Thymus (tissue), 11 donors: ENCODE measurements around the gene LCP2. TPM values are rescaled to one million over a fixed set of nuclear protein-coding genes. Genes with fewer than 3 reads are reported as not detected.
"Not testable (repeated sequence)": the region's sequence is repeated elsewhere in the genome, so short reads cannot be mapped to it uniquely, and the experiment has no call there.

Experiments
- DNase-seq, 9 donors: peaks; one replicate each; pipeline ENCODE4 v3.0.0-alpha.2; 2013; ENCODE audit warnings: low spot score in 9 of 9, low read depth in 6 of 9, missing footprints in 1 of 9
- H3K27ac ChIP-seq, 2 donors: one replicate each; pipeline ENCODE4 v1.5.1; 2013; ENCODE audit warnings: control low read depth in 1 of 2, low read depth in 1 of 2, low read length in 1 of 2, mild to moderate bottlenecking in 1 of 2, moderate library complexity in 1 of 2
- H3K27me3 ChIP-seq, 2 donors: one replicate each; pipeline ENCODE4 v1.5.1; 2013; ENCODE audit warnings: low read length in 1 of 2; ENCODE audit not compliant: control insufficient read depth in 2 of 2, insufficient read depth in 1 of 2
- H3K36me3 ChIP-seq, 2 donors: one replicate each; pipeline ENCODE4 v1.5.1; 2013; ENCODE audit warnings: low read length in 1 of 2, mild to moderate bottlenecking in 1 of 2, moderate library complexity in 1 of 2; ENCODE audit not compliant: control insufficient read depth in 2 of 2, insufficient read depth in 2 of 2
- H3K4me1 ChIP-seq, 2 donors: one replicate each; pipeline ENCODE4 v1.5.1; 2013; ENCODE audit warnings: low read length in 2 of 2; ENCODE audit not compliant: control insufficient read depth in 2 of 2, insufficient read depth in 2 of 2
- H3K4me3 ChIP-seq, 2 donors: one replicate each; pipeline ENCODE4 v1.5.1; 2013; ENCODE audit warnings: low read length in 2 of 2, control low read depth in 1 of 2, mild to moderate bottlenecking in 1 of 2
- H3K9me3 ChIP-seq, 2 donors: one replicate each; pipeline ENCODE4 v1.5.1; 2013; ENCODE audit warnings: low read length in 1 of 2, mild to moderate bottlenecking in 1 of 2; ENCODE audit not compliant: control insufficient read depth in 2 of 2, insufficient read depth in 1 of 2
- WGBS: extraction: QIAGEN DNeasy Blood & Tissue Kit; methylation state at CpG from one replicate; pipeline ENCODE4 v1.1.7; 2013; 5-methylcytosine and 5-hydroxymethylcytosine counted together
- polyA plus RNA-seq: library from polyadenylated mRNA; stranded (reverse); fragments of 200-250 nt; gene quantifications from one replicate; pipeline ENCODE4 v1.2.3, GENCODE V29; 2013
- total RNA-seq: library from RNA; stranded (reverse); fragments of 120-200 nt; gene quantifications from one replicate; pipeline ENCODE4 v1.2.4, GENCODE V29; 2013
- donor health status: healthy.

Gene LCP2
- total and polyA plus RNA-seq, 2 donors: 73.7 to 131 TPM

DNA sequence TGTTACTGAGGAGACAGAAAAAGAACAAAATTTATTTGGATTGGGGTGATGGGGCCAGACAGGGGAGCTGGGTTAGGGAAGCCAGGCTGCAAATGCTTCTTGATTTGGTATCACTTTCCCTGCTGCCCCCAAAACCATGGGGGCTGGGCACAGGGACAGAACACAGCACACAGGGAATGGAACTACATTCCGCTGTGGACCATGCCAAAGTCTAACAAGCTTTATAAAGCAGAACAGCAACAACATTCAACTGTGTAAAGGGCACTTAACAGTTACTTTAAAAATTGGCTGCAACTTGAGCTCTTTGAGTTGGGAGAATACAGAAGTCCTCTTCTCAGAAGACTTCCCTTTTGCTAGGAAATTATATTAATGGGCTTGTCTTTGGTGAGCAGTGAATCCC is 41.0 kb downstream of the LCP2 start:
- 98% methylated on average over 1 of the region's 1 CpG for WGBS

DNA sequence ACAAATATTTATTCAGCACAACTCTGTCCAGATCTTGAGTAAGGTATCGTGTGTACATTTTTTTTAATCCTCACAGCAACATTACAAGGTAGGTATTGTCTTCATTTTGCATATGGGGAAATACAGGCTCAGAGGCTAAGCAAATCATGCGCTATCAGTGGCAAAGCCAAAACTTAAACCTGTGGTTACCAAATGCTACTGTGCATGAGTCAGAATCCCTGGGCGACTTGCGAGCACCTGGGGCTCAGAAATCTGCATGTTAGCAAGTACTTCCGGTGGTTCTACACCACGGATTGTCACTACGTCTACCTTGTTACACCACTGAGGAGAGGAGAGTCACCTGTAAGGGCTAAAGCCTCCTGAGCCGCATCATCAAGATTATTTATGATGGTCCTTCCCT is 43.5 kb downstream of the LCP2 start:
- peak in 1 of 9 donors; percentile 49 for DNase-seq
- Histone ChIP-seq H3K9me3 (no peaks in the 10 kb centered on the region), H3K36me3 (peaks cover 72 to 98% of the 10 kb centered on the region in 2 donors), H3K27me3 (no peaks in the 10 kb centered on the region), H3K27ac (no peak overlapping the region), H3K4me3 (no peak overlapping the region), H3K4me1 (no peaks in the 10 kb centered on the region)
- 88% methylated on average over 8 of the region's 8 CpGs for WGBS

More for the DNA sequence above, 41.0 kb downstream of the LCP2 start:
- H3K27ac ChIP-seq: no peak overlapping the region
- no peak overlapping the region for H3K4me3 ChIP-seq
- DNase-seq: no peak
- peaks cover 6 to 8% of the 10 kb centered on the region in 2 donors for H3K4me1 ChIP-seq
- H3K36me3 ChIP-seq: peaks cover 82 to 99% of the 10 kb centered on the region in 2 donors
- H3K27me3 ChIP-seq: no peaks in the 10 kb centered on the region
- H3K9me3 ChIP-seq: no peaks in the 10 kb centered on the region

DNA sequence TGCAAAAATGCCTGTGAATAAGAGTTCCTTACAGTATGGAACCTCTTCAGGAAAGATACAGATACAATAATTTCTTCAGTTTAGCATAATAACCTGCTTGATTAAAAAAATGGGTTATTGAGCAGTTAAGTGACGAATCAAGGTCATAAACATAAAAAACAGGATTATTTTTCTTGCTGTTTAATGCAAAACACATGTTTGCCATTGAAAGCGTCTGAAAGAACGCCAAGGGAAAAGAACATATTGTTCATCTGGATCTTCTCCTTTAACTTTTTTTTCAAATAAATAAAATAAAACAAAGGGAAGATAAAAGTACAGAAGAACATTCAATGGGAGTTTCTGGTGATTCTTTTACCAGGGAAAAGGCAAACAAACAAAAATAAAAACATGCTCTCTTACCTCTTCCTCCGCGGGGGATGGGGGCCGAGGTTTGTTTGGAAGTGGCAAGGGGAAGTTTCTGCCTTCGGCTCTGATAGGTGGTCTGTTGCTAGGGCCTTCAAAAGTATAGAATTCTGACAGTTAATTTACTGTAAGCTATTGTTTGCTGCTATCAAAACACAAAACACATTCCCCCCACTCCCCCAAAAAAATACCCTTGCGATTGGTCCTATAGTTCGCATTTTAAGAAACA is 44.7 kb downstream of the LCP2 start:
- Histone ChIP-seq H3K36me3 (peaks cover 74 to 95% of the 10 kb centered on the region in 2 donors), H3K4me3 (no peak overlapping the region), H3K9me3 (no peaks in the 10 kb centered on the region), H3K27me3 (no peaks in the 10 kb centered on the region), H3K4me1 (no peaks in the 10 kb centered on the region), H3K27ac (no peak overlapping the region)
- DNase-seq: no peak
- 95% methylated on average over 9 of the region's 9 CpGs for WGBS

DNA sequence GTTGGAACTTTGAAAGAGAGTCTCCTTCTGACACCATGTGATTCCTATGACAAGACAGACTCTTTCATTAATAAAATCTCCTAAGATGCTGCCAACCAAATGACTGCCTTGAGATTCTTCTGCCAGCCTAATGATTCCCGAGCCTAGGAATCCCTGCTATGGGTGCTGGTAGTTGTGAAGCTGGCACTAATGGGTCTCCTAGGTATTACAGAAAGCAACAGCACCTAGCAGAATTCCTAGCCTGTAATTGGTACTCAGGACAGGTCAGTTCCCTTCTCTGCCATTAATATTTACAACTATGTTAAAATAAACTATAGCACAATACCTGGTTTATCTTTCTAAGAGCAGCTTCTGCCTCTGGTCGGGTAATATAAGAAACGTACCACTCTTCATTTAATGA is 45.5 kb downstream of the LCP2 start:
- 93% methylated on average over 3 of the region's 3 CpGs for WGBS
- DNase-seq: no peak
- H3K4me3 ChIP-seq: no peak overlapping the region
- no peaks in the 10 kb centered on the region for H3K9me3 ChIP-seq
- H3K27me3 ChIP-seq: no peaks in the 10 kb centered on the region
- no peaks in the 10 kb centered on the region for H3K4me1 ChIP-seq
- H3K27ac ChIP-seq: no peak overlapping the region
- peaks cover 70 to 95% of the 10 kb centered on the region in 2 donors for H3K36me3 ChIP-seq

DNA sequence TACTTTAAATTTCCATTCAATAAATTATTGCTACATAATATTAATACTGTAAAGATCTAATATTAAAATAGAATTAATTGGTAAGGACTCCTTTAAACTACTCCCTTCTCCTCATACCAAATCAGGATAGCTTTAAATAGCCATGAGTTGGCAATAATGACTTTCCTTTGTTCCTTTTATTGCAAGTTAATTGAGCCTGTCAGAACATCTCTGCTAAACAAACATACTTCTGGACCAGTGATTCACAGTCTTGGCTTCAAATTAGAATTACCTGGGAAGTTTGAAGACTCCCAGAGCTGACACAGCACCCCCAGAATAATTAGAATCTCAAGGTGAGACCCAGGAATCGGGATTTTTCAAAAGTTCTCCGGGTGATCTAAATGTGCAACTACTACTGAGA is 46.1 kb downstream of the LCP2 start:
- Histone ChIP-seq H3K4me1 (no peaks in the 10 kb centered on the region), H3K27me3 (no peaks in the 10 kb centered on the region), H3K4me3 (no peak overlapping the region), H3K9me3 (peaks cover 0 to 2% of the 10 kb centered on the region in 2 donors), H3K36me3 (peaks cover 70 to 95% of the 10 kb centered on the region in 2 donors), H3K27ac (no peak overlapping the region)
- WGBS: 96% methylated on average over 2 of the region's 2 CpGs
- no peak for DNase-seq

DNA sequence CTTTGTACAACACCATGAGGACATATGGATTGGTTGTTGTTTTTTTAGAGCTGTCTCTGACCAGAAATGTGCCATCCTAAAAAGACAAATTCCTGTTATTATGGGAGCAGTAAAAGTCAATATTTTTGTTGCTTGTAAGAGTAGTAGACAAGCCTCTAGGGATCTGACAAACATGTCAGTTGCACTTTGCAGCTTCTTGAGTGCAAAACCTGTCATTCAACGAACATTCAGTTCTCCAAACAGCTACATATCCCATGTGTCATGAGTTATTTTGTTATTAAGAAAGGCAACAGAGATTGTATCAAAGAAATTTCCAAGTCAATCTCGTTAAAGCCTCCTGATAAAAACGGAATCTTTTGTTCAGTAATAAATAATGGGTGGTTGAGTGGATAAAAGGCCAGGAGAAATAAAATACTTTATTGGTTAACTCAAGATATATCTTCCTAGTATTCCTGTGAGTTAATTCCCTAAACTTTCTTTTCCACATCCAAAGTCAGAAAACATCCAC is 46.7 kb downstream of the LCP2 start:
- peaks cover 0 to 2% of the 10 kb centered on the region in 2 donors for H3K9me3 ChIP-seq
- DNase-seq: no peak
- peaks cover 68 to 94% of the 10 kb centered on the region in 2 donors for H3K36me3 ChIP-seq
- no peak overlapping the region for H3K4me3 ChIP-seq
- H3K4me1 ChIP-seq: no peaks in the 10 kb centered on the region
- no peaks in the 10 kb centered on the region for H3K27me3 ChIP-seq
- WGBS: 95% methylated on average over 3 of the region's 3 CpGs
- H3K27ac ChIP-seq: no peak overlapping the region

DNA sequence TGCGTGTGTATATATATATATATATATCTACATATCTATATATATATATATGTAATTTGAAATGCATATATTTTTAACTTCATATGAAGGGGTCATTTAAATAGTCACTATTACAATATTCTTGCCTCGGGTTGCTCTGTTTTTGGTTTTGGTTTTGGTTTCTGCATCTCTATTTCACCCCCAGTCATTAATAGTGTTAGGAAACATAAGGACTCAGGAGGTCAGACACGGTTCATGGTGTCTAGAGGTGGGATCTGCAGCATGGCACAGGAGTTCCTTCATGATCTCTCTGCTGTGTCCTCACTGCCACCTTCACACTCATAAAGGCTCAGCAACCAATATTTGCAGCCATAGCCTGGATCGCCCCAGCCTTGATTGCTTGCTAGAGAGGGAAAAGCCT is 48.2 kb downstream of the LCP2 start:
- Histone ChIP-seq H3K27me3 (no peaks in the 10 kb centered on the region), H3K36me3 (peaks cover 54 to 83% of the 10 kb centered on the region in 2 donors), H3K4me1 (no peaks in the 10 kb centered on the region), H3K9me3 (peaks cover 0 to 2% of the 10 kb centered on the region in 2 donors), H3K27ac (no peak overlapping the region), H3K4me3 (no peak overlapping the region)
- WGBS: 92% methylated on average over 4 of the region's 4 CpGs
- no peak for DNase-seq

DNA sequence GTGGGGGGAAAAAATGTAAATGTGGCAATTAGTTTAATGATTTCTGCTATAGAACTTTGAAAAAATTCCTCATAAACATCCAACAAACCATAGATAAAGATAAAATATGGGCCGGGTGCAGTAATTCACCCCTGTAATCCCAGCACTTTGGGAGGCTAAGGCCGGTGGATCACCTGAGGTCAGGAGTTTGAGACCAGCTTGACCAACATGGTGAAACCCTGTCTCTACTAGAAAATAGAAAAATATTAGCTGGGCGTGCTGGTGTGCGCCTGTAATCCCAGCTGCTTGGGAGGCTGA is 48.7 kb downstream of the LCP2 start:
- not testable (repeated sequence) for H3K4me3 ChIP-seq, H3K9me3 ChIP-seq, H3K4me1 ChIP-seq, H3K27ac ChIP-seq, DNase-seq, H3K27me3 ChIP-seq
- H3K36me3 ChIP-seq: peaks cover 49 to 78% of the 10 kb centered on the region in 2 donors
- WGBS: 98% methylated on average over 4 of the region's 4 CpGs

DNA sequence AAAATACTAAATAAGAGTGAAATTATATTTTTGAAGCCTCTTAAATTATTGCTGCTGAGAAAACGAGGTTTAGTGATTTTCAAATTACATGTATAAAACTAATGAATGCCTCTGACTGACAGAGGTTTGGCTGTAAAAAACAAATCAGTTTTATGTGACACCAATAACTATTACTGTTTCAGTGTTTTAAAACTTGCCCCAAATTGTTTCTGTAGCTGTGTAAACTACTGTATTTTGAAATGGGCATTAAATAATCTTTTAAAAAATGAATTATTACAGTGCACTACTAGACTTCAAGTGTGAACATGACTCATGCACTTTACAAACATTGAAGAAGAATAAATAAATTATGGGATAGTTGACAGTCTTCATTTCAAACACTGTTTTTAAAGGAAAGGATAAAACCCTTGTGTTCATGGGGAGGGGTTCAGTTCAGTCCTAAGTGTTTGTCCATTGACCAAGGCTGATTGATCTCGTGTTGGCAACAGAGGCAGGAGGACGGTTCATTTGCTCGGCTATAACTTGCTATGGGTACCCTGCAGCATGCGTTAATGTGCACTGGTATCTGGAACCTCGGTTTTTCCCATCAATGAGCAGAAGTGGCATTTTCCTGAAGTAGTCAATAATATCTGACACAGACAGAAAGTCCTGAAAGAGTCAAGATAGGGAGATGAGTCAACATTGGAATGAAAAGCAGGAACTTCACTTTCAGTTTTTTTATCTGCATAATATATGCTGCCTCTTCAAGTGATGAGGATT is 49.2 kb downstream of the LCP2 start:
- Histone ChIP-seq H3K4me3 (no peak overlapping the region), H3K9me3 (peaks cover 0 to 2% of the 10 kb centered on the region in 2 donors), H3K27ac (no peak overlapping the region), H3K27me3 (no peaks in the 10 kb centered on the region), H3K4me1 (no peaks in the 10 kb centered on the region), H3K36me3 (peaks cover 49 to 73% of the 10 kb centered on the region in 2 donors)
- WGBS: 96% methylated on average over 6 of the region's 6 CpGs
- no peak for DNase-seq
